GM21737 (cell line): ENCODE data around the gene SNRNP70.
"Not testable (repeated sequence)": the region's sequence is repeated elsewhere in the genome, so short reads cannot be mapped to it uniquely, and the experiment has no call there.

Experiments
- ATAC-seq: cut with Tn5 transposase; IDR thresholded peaks from one replicate; pipeline ENCODE4 v1.9.1; 2021; ENCODE audit warnings: mild to moderate bottlenecking, moderate library complexity; ENCODE audit not compliant: unreplicated experiment

Gene SNRNP70

DNA sequence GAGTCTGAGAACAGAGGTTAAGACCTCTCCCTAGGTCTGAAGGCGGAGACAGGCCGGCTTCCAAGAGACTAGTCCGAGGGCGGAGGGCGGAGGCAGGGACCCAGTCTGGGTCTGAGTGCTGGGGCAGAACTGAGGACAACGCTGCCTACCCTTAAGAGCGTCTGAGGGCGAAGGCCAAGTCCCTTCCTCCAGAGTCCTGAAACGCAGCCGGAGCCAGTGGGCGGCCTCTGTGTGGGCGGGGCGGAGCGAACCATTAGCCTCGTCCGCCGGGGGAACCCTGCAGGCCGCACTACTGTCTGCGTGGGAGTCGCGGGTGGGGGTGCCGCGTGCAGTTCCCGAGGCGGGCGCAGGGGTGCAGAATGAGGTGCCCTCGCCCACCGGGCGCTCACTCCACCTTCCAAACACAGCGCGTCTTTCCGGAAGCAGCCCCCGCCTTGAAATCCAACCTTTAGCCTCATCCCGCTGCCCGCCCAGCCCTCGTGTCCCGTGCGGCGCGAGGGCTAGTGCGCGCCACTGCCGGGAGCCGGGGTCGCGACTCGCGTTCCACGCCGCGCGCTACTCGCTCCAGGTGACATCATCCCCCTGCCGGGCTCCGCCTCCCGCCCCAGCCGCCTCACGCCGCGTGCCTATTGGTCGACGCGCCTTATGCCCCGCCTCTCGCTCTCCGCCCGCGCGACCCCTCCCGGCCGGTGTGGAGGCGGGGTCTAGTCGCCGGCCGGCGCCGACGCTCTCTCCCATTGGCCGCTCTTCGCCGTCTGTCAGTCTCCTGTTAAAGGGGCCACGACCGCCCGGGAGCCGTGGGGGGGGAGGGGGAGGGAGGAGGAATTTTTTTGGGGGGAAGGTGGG is 33.5 kb downstream of the SNRNP70 start, which contains the start of gene C19orf73:
Gene C19orf73 (minus strand): TSS at position 579 of the 846 bp plus-strand sequence. CDS start 121 bp downstream, at position 458.
- peak; percentile 70 for ATAC-seq

DNA sequence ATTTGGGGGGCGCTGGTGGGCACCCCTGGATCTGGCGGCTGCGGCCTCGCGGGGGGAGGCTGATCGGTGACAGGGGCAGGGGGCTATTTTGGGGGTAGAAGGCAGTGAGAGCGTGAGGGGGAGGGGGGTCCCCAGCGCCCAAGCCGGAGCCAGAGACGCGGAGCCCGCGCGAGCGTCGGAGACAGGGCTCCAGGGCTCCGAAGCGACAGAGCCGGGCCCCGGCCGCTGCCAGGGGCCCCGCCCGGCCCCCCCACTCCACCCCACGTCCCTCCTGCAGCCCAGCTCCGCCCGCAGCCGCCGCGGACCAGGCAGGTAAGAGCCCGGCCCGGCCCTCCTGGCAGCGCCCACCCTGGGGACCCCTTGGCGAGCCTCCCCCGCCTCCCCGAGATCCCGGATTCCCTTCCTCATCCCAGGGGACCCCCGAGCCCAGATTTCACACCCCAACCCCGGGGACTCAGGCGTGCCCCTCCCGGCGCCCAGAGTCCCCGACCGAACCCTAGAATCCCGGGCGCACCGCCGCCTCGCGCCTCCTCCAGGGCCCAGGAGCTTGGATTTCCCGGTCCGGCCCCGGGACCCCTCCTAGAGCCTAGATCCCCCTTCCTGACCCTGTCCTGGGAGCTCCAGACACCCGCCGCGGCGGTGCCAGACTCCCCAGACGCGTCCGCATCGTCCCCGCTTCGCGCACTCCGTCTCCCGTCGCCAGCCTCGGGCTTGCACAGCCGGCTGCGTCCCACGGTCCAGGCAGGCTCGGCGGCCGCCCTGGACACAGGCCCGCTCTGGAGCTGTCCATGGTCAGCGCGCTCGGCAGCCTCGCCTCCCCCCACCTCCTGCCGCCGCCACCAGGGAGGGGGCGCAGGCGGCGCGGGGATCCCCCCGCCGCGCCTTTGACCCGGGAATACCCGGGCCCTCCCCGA is 34.4 kb downstream of the SNRNP70 start, which contains the start of gene PPFIA3:
Gene PPFIA3 (plus strand): TSS at position 134 of the 914 bp plus-strand sequence. CDS start 8,330 bp downstream, outside the sequence.
- no peak for ATAC-seq

DNA sequence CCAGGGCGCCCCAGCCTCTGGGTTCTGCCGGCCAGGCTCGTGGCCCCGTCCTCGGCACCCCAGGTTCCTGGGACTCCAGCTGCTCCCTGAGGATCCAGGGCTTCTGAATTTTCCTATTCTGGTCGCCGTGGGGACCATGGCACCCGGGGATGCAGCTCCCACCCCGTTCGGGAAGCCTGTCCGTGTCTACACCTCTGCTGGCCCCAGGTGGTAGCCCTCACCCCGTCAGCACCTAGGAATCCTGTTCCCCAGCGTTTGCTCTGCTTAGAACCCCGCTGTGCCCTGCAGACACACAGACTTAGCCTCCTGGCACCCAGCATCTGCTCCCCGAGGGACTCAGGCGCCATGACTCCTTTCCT is 35.1 kb downstream of the SNRNP70 start:
- ATAC-seq = no peak

DNA sequence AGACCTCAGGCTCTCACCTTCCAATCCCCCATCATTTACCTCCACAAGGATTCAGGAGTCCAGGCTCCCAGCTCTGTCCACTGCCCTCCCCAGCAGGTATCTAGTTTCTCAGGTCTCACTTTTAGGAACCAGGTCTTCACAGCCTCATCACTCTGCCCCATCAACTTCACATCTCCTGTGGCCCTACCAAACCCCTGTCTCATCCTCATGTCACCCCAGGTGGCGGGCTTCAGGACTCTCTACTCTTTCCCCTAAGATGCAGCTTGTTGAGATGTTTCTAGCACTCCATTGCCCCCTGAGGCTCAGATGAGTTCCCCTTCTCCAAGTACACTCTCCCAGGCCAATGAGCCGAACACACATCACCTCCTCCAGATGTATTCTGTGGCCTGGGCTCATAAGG is 35.6 kb downstream of the SNRNP70 start:
- ATAC-seq = no peak

DNA sequence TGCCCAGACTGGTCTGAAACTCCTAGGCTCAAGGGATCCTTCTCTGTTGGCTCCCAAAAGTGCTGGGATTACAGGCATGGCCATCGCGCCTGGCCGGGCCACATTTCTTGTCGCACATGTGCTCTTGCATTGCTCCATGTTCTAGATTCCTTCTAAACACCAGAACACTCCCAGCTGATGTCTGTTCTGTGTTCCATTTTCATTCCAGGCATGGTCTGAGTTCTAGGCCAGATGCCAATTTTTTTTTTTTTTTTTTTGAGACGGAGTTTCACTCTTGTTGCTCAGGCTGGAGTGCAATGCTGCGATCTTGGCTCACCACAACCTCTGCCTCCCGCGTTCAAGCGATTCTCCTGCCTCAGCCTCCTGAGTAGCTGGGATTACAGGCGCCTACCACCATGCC is 36.6 kb downstream of the SNRNP70 start:
- not testable (repeated sequence) for ATAC-seq

DNA sequence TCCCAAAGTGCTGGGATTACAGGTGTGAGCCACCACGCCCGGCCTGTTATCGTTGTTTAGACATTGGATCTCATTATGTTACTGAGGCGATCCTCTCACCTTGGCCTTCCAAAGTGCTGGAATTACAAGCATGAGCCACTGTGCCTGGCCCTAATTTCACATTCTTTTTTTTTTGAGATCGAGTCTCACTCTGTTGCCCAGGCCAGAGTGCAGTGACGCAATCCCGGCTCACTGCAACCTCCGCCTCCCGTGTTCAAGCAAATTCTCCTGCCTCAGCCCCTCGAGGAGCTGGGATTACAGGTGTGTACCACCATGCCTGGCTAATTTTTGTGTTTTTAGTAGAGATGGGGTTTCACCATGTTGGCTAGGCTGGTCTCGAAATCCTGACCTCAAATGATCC is 38.0 kb downstream of the SNRNP70 start:
- not testable (repeated sequence) for ATAC-seq

DNA sequence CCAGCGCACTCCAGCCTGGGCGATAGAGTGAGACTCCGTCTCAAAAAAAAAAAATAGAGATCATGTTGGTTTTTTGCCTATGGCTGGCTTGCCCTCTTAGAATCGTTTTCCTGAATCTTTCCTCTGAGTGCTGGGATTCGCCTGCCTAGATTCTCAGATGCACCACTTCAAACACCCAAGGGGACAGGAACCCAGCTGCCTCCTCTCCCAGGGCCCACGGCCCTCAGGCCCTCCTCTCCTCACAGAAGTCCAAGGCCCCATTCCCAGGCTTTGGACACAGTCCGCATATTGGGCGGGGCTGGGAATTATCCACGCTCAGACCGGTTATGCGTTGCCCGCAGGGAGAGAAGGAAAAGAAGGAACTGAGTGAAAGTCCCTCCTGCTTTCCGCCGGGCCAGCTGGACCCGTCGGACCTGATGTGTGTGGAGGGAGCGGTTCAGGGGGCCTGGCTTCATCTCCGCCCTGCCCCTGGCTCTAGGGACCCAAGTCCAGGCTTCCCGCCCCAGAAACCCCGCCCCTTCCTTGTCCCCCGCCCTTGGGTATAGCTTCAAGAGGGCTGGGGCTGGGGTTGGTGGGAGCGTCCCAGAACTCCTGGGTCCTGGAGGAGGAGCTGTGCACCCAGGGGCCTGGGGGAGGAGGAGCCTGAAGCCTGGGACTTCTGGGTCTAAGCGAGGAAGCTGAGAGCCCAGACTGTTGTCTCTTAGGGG is 39.9 kb downstream of the SNRNP70 start:
- no peak for ATAC-seq

DNA sequence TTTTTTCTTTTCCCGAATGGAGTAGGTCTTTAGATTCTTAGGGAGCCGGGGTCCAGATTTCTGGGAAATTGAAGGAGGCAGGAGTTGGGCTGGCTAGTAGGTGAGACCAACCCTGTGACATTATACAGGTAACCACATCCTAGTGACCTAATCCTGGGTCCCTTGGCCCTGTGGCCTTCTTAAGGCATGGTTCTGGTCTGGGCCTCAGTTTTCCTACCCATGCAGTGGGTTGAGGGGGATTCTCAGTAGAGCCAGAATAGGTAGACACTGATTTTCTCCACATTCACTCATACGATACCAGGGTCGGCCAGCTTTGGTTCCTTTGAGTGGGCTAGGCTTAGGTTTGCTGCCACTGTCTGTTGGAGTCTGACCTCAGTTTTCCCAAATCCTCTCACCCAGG is 41.3 kb downstream of the SNRNP70 start:
- ATAC-seq = no peak

DNA sequence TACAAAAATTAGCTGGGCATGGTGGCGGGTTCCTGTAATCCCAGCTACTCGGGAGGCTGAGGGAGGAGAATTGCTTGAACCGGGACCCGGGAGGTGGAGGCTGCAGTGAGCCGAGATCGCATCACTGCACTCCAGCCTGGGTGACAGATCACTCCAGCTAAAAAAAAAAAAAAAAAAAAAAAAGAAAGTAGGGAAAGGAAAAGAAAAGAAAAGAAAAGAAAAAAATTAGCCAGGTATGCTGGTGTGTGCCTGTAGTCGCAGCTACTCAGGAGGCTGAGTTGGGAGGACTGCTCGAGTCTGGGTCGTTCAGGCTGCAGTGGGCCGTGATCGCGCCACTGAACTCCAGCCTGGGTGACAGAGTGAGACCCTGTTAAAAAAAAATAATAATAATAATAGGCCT is 42.0 kb downstream of the SNRNP70 start:
- not testable (repeated sequence) for ATAC-seq

DNA sequence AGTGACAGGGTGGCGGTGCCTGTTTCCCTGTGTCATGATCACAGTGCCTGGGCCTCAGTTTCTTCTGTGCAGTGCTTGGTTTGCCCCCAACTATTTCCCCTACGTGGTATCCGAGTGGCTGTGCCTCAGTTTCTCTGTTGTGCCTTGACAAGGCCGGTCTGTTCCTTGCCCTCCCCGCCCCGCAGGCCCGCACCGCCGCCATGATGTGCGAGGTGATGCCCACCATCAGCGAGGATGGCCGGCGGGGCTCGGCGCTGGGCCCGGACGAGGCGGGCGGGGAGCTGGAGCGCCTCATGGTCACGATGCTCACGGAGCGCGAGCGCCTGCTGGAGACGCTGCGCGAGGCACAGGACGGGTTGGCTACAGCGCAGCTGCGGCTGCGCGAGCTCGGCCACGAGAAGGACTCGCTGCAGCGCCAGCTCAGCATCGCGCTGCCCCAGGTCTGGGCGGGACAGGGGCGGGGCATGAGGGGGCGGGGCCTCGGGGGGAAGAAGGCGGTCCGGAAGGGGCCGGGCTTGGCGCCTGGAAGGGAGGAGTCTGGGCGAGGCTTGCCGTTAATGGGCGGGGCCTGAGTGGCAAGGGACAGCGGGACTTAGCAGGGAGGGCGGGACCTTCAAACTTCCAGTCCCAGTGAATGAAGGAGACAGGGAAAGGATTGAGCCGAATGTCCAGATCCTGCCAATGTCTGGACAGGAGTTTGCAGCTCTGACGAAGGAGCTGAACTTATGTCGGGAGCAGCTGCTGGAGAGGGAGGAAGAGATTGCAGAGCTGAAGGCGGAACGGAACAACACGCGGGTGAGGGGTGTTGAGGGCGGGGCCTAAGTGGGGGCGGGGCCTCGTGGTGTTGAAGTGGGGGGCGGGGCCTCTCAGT is 42.7 kb downstream of the SNRNP70 start:
- ATAC-seq = peak; percentile 85

DNA sequence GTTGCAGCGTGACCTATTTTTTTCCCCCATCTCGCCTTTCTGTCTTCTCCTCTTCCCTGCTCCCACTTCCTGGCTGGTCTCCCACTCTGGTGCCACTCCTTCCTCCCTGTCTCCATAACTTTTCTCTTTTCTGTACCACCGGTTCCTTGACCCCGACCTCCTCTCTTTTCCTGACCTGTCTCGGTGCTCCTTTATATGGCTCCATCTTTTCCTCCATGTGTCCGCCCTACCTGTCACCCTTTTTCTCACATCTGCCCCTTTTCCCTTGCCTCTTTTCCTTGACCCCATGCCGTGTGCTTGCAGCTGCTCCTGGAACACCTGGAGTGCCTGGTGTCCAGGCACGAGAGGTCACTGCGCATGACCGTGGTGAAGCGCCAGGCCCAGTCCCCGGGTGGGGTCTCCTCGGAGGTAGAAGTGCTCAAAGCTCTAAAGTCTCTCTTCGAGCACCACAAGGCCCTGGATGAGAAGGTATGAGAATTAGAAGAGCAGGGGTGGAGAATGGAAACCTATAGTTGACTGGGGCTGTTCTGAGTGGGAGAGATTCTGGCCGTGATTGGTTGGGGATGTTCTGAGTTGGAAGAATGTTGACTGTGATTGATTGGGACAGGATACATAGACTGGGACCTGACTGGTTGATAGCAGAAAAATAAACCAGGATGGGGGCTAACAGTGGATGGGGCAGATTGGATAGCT is 43.4 kb downstream of the SNRNP70 start:
- ATAC-seq = no peak

DNA sequence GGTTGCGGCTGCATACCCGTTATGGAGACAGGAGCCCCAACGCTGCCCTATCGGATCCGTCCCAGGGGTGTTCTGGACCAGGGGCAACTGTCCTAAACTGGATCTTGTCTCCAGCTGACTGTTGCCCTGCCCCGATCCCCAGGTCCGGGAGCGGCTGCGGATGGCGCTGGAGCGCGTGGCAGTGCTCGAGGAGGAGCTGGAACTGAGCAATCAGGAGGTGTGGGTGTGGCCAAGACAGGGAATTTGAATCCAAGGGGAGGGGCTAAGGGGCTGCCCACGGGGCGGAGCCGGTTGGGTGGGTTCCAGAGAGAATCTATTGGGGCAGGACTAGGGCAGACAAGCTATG is 44.0 kb downstream of the SNRNP70 start:
- ATAC-seq = no peak

DNA sequence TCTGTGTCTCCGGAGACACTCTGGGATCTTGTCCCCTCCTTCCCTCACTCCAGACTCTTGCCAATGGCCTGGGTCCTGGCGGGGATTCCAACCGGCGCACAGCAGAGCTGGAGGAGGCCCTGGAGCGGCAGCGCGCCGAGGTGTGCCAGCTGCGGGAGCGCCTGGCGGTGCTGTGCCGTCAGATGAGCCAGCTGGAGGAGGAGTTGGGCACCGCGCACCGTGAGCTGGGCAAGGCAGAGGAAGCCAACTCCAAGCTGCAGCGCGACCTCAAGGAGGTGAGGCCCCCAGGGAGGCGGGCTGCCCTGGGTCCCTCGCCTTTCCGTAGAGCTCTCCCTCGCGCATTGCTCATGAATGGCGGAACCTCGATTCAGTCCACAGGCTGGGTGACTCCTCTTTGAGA is 45.1 kb downstream of the SNRNP70 start:
- ATAC-seq = no peak

DNA sequence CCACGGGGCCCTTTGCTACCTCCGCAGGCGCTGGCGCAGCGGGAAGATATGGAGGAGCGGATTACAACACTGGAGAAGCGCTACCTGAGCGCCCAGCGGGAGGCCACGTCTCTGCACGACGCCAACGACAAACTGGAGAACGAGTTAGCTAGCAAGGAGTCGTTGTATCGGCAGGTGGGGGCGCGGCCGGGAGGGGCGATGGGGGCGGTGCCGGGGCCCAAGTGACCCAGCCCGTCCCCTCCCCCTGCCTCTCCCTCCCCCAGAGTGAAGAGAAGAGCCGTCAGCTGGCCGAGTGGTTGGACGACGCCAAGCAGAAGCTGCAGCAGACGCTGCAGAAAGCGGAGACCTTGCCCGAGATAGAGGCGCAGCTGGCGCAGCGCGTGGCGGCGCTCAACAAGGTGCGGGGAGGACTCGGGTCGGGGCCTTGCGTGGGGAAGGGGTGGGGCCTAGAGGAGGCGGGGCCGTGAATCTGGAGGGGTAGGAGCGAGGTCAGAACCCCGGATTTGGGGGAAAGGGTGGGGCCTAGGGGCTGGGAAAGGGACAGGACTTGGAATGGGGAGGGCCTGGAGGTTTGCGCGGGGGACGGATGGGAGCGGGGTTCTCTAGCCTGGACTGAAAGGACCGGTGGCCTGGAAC is 47.8 kb downstream of the SNRNP70 start:
- ATAC-seq = no peak

DNA sequence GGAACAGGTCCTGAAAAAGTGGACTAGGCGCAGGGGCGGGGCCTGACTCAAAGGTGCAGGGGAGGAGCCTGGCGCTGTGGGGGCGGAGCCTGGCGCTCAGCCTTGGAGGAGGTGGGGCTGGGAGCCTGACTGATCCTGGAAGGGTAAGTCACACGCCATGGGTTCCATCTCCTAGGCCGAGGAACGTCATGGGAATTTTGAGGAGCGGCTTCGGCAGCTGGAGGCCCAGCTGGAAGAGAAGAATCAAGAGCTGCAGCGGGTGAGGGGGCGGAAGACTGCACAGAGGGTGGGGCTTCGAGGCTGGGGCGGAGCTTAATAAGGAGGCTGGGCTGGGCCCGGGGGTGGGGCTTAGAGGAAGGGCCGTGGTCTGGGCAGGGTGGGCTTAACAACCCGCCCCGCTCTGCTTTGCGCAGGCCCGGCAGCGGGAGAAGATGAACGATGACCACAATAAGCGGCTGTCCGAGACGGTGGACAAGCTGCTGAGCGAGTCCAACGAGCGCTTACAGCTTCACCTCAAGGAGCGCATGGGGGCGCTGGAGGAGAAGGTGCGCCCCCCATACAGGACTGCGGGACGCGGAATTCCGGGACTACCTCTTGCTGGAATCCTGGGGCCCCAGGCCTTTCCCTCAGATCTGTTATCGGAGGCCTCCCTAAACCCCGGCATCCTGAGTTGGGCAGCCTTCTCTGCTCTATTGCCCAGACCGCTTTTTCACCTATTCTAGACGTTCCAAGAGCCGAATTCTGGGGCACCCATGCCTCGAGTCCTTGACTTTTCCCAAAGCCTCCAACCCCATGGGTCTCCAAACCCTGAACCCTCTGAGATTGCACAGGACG is 48.6 kb downstream of the SNRNP70 start:
- no peak for ATAC-seq

DNA sequence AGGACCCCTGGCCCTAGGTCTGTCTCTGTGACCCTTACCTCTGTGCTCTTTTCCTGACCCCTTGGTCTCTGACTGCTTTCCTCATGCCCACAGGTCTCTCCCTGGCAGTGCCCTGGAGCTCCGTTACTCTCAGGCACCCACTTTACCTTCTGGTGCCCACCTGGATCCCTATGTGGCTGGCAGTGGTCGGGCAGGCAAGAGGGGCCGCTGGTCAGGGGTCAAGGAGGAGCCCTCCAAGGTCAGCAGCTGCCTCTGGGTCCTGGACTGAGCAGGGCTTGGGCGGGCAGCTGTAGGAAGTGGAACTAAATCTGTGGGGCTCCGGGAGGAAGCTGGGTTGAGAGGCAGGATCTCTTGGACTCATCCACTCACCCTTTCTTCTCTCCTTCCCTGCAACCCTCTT is 50.4 kb downstream of the SNRNP70 start:
- ATAC-seq = no peak

DNA sequence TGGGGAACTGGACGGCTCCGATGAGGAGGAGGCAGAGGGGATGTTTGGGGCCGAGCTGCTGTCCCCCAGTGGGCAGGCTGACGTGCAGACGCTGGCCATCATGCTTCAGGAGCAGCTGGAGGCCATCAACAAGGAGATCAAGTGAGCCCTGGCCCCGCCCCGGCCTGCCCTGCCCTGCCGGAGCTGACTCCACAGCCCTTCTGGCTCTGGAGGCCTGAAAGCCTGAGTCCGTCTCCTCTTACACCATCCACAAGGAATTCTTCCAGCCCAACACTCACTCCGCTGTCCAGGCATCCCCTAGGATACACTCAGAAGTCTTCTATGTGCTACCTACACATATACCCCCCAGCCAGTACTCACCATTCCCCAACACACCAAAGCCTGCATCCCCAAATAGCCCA is 51.5 kb downstream of the SNRNP70 start:
- ATAC-seq = no peak

DNA sequence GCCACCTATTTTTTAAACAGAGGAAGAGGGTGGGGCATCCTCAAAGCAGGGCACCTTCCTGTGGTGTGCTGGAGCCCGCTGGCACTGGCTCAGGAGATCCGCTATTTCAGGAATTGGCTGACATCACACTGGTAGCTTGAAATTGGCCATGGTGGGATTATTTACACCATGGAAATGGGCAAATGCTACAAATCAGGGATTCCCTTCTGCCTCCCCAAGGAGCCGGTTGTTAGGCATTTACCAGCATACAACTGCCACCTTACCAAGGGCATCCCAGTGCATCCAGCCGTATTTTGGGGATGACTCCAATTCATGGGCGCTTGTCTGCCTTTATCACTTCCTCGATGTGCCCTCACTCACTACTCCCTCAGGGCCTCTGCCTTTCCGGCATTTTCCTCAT is 55.7 kb downstream of the SNRNP70 start:
- ATAC-seq = no peak
